ENCODE measurements around the gene DPY19L1. TPM values are rescaled to one million over a fixed set of nuclear protein-coding genes. Genes with fewer than 3 reads are reported as not detected.
"Not testable (repeated sequence)": the region's sequence is repeated elsewhere in the genome, so short reads cannot be mapped to it uniquely, and the experiment has no call there.

The DPY19L1 gene
- total RNA-seq, 1 donor from 2014 or later: 46.4 TPM

DNA sequence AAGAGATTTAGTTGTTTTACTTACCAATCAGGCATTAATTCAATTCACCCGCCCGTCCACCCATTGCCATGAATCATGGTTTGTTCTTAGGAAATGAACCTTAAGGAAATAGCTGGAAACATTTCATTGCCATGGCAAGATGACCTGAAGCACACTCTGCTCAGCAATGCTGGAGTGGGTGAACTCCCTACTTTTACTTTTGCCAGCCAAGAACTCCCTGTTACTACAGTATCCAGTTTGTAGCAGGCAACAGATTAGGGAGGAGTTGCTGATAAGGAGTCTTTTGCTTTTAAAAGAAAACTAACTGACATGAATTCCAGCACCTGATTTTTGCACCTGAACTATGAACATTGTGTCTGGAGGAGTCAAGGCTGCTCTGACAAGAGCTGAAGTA is 10.6 kb upstream of the DPY19L1 start:
- peaks cover 20% of the 10 kb centered on the region for H3K27me3 Mint-ChIP-seq (ENCODE audit: low read depth, unreplicated experiment)
- not testable (repeated sequence) for H3K9ac ChIP-seq (ENCODE audit: low read length); H3K27ac Mint-ChIP-seq (ENCODE audit: unreplicated experiment); H4K20me1 ChIP-seq (ENCODE audit: insufficient read depth, low read length); H2AFZ ChIP-seq (ENCODE audit: low read depth, low read length); H3K9me3 ChIP-seq (ENCODE audit: insufficient read depth, low read depth, low read length); DNase-seq (ENCODE audit: low read depth); H3K4me3 ChIP-seq (ENCODE audit: insufficient read depth, low read depth, low read length); H3K27me3 ChIP-seq (ENCODE audit: insufficient read depth, low read length); H3K36me3 Mint-ChIP-seq (ENCODE audit: low read depth, unreplicated experiment); H3K4me1 ChIP-seq (ENCODE audit: insufficient read depth, low read length); H3K79me2 ChIP-seq (ENCODE audit: insufficient read depth, low read length); FAIRE-seq; H3K4me1 Mint-ChIP-seq (ENCODE audit: low read depth, unreplicated experiment); H3K36me3 ChIP-seq (ENCODE audit: insufficient read depth, low read length); H3K27ac ChIP-seq (ENCODE audit: low read depth, low read length); H3K9me3 Mint-ChIP-seq (ENCODE audit: unreplicated experiment); H3K4me3 Mint-ChIP-seq (ENCODE audit: unreplicated experiment); H3K4me2 ChIP-seq (ENCODE audit: low read length)

DNA sequence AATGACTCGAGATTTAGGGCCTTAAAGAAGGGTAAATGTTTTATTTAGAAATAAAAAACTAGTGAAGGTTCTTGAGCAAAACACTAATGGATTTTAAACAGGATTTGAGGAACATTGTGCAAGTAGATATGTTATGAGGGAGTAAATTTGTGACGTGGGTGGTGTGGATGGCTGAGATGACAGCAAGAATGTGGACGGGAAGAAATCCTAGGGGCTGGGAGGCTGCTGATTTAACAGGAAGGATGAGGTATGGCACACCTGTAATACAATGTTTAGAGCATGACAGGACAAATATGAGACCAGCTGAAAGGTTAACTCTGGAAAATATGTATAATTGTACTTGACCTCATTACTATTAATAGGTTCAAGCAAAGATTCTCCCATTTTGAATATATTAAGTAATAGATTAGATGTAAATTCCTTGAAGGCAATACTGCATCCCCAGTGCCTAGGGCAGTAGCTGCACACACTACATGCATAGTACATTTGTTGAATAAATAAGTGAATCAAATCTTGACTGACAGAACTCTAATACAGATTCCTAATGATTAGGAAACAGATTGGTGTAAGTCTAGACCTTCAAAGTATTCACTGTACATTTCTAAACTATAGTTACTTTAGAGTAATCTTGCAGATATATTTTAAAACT is 10.1 kb upstream of the DPY19L1 start:
- H3K36me3 Mint-ChIP-seq (ENCODE audit: low read depth, unreplicated experiment); H3K4me1 ChIP-seq (ENCODE audit: insufficient read depth, low read length); H3K4me2 ChIP-seq (ENCODE audit: low read length); H3K9ac ChIP-seq (ENCODE audit: low read length); H3K27ac Mint-ChIP-seq (ENCODE audit: unreplicated experiment); H4K20me1 ChIP-seq (ENCODE audit: insufficient read depth, low read length); H2AFZ ChIP-seq (ENCODE audit: low read depth, low read length); H3K79me2 ChIP-seq (ENCODE audit: insufficient read depth, low read length); H3K4me1 Mint-ChIP-seq (ENCODE audit: low read depth, unreplicated experiment); H3K27me3 ChIP-seq (ENCODE audit: insufficient read depth, low read length); H3K4me3 ChIP-seq (ENCODE audit: insufficient read depth, low read depth, low read length); H3K9me3 ChIP-seq (ENCODE audit: insufficient read depth, low read depth, low read length); H3K4me3 Mint-ChIP-seq (ENCODE audit: unreplicated experiment); H3K27ac ChIP-seq (ENCODE audit: low read depth, low read length); DNase-seq (ENCODE audit: low read depth); H3K36me3 ChIP-seq (ENCODE audit: insufficient read depth, low read length); FAIRE-seq; H3K9me3 Mint-ChIP-seq (ENCODE audit: unreplicated experiment): not testable (repeated sequence)
- H3K27me3 Mint-ChIP-seq (ENCODE audit: low read depth, unreplicated experiment): peaks cover 25% of the 10 kb centered on the region

DNA sequence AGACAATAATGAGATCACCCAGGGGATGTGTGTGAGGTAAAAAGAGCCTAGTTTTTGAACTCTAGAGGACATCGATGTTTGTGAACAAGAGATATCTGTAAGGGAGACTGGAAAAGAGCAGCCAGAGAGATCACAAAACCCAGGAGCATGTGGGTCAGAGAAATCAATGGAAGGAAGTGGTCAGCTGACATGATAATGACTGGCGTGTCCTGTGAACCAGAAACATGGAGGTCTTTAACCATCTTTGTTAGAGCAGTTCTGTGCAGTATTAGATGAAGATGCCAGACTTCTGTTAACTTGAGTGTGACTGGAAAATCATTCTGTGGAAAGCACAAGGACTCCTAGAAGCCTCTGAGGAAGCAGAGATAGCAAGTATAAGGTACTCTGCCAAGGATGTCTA is 6.0 kb upstream of the DPY19L1 start:
- not testable (repeated sequence) for H3K79me2 ChIP-seq (ENCODE audit: insufficient read depth, low read length); H3K27ac Mint-ChIP-seq (ENCODE audit: unreplicated experiment); H3K4me1 ChIP-seq (ENCODE audit: insufficient read depth, low read length); H3K27me3 ChIP-seq (ENCODE audit: insufficient read depth, low read length); H3K9ac ChIP-seq (ENCODE audit: low read length); H3K36me3 ChIP-seq (ENCODE audit: insufficient read depth, low read length); FAIRE-seq; H3K4me2 ChIP-seq (ENCODE audit: low read length); H3K9me3 ChIP-seq (ENCODE audit: insufficient read depth, low read depth, low read length); H3K4me1 Mint-ChIP-seq (ENCODE audit: low read depth, unreplicated experiment); H3K36me3 Mint-ChIP-seq (ENCODE audit: low read depth, unreplicated experiment); H3K4me3 Mint-ChIP-seq (ENCODE audit: unreplicated experiment); H3K27ac ChIP-seq (ENCODE audit: low read depth, low read length); H2AFZ ChIP-seq (ENCODE audit: low read depth, low read length); DNase-seq (ENCODE audit: low read depth); H4K20me1 ChIP-seq (ENCODE audit: insufficient read depth, low read length); H3K9me3 Mint-ChIP-seq (ENCODE audit: unreplicated experiment); H3K4me3 ChIP-seq (ENCODE audit: insufficient read depth, low read depth, low read length)
- peaks cover 27% of the 10 kb centered on the region for H3K27me3 Mint-ChIP-seq (ENCODE audit: low read depth, unreplicated experiment)

DNA sequence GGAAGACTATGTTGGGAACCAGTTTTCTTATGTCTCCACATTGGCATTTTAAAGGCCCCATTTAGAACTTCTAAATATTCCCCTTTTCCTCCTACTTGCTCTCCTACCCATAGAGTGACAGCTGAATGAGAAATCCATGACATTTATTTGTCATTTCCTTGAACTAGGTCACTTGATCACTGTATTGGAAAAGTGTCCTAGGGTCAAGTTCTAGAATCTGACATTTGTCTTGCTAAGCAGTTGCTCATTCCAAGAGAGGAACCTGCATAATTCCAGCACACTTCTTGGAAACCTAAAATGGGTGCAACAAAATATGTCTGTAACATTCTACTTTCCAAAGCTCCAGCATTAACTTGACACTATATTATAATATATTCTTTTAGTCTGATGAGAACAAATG is 3.6 kb upstream of the DPY19L1 start:
- no peak for FAIRE-seq
- peaks cover 21% of the 10 kb centered on the region for H3K27me3 Mint-ChIP-seq (ENCODE audit: low read depth, unreplicated experiment)
- H3K79me2 ChIP-seq (ENCODE audit: insufficient read depth, low read length): peaks cover 8% of the 10 kb centered on the region
- no peak overlapping the region for H3K27ac Mint-ChIP-seq (ENCODE audit: unreplicated experiment)
- no peak overlapping the region for H3K4me3 Mint-ChIP-seq (ENCODE audit: unreplicated experiment)
- no peak overlapping the region for H3K4me2 ChIP-seq (ENCODE audit: low read length)
- no peaks in the 10 kb centered on the region for H3K27me3 ChIP-seq (ENCODE audit: insufficient read depth, low read length)
- H3K4me3 ChIP-seq (ENCODE audit: insufficient read depth, low read depth, low read length): no peak overlapping the region
- H3K9me3 Mint-ChIP-seq (ENCODE audit: unreplicated experiment): no peaks in the 10 kb centered on the region
- H3K36me3 ChIP-seq (ENCODE audit: insufficient read depth, low read length): no peaks in the 10 kb centered on the region
- no peak for DNase-seq (ENCODE audit: low read depth)
- no peaks in the 10 kb centered on the region for H3K4me1 Mint-ChIP-seq (ENCODE audit: low read depth, unreplicated experiment)
- no peaks in the 10 kb centered on the region for H3K36me3 Mint-ChIP-seq (ENCODE audit: low read depth, unreplicated experiment)
- H2AFZ ChIP-seq (ENCODE audit: low read depth, low read length): no peak overlapping the region
- TF ChIP-seq EZH2 (IDR thresholded peaks at IDR 0.05; ENCODE audit: insufficient read depth, low read length): no peak
- TF ChIP-seq, protein P1, sequence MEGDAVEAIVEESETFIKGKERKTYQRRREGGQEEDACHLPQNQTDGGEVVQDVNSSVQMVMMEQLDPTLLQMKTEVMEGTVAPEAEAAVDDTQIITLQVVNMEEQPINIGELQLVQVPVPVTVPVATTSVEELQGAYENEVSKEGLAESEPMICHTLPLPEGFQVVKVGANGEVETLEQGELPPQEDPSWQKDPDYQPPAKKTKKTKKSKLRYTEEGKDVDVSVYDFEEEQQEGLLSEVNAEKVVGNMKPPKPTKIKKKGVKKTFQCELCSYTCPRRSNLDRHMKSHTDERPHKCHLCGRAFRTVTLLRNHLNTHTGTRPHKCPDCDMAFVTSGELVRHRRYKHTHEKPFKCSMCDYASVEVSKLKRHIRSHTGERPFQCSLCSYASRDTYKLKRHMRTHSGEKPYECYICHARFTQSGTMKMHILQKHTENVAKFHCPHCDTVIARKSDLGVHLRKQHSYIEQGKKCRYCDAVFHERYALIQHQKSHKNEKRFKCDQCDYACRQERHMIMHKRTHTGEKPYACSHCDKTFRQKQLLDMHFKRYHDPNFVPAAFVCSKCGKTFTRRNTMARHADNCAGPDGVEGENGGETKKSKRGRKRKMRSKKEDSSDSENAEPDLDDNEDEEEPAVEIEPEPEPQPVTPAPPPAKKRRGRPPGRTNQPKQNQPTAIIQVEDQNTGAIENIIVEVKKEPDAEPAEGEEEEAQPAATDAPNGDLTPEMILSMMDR (IDR thresholded peaks at IDR 0.05; ENCODE audit: insufficient read depth, low read depth, low read length): no peak
- H3K27ac ChIP-seq (ENCODE audit: low read depth, low read length): no peak overlapping the region
- no peak overlapping the region for H3K9ac ChIP-seq (ENCODE audit: low read length)
- H4K20me1 ChIP-seq (ENCODE audit: insufficient read depth, low read length): peaks cover 2% of the 10 kb centered on the region
- no peaks in the 10 kb centered on the region for H3K9me3 ChIP-seq (ENCODE audit: insufficient read depth, low read depth, low read length)
- peaks cover 6% of the 10 kb centered on the region for H3K4me1 ChIP-seq (ENCODE audit: insufficient read depth, low read length)

All from astrocyte (in vitro differentiated cells and primary cell).